Stimulated activated memory B cell treated with anti-CD40 and anti-IgM and Interleukin-4, amounts not matched to agents 10 μg/mL and 1 μg/mL and 100 μg/mL, for 72 hours (primary cell): Measurements from ENCODE around the gene TTLL8.

Experiments
- ATAC-seq: fragments of 150-1000 bp; cut with Tn5 transposase; 2 replicates; pipeline ENCODE4 v1.10.0; 2021
- H3K27ac Mint-ChIP-seq: one replicate; pipeline ENCODE4 v1.8.0; 2022; ENCODE audit warnings: mild to moderate bottlenecking, mixed read lengths
- H3K27me3 Mint-ChIP-seq: one replicate; pipeline ENCODE4 v1.8.0; 2022; ENCODE audit warnings: mixed read lengths
- H3K36me3 Mint-ChIP-seq: one replicate; pipeline ENCODE4 v1.8.0; 2022; ENCODE audit warnings: mixed read lengths
- H3K4me1 Mint-ChIP-seq: one replicate; pipeline ENCODE4 v1.8.0; 2022; ENCODE audit warnings: mixed read lengths
- H3K4me3 Mint-ChIP-seq: one replicate; pipeline ENCODE4 v1.8.0; 2022; ENCODE audit warnings: mild to moderate bottlenecking, moderate library complexity, mixed read lengths
- H3K9me3 Mint-ChIP-seq: one replicate; pipeline ENCODE4 v1.8.0; 2022; ENCODE audit warnings: mixed read lengths

The TTLL8 gene

DNA sequence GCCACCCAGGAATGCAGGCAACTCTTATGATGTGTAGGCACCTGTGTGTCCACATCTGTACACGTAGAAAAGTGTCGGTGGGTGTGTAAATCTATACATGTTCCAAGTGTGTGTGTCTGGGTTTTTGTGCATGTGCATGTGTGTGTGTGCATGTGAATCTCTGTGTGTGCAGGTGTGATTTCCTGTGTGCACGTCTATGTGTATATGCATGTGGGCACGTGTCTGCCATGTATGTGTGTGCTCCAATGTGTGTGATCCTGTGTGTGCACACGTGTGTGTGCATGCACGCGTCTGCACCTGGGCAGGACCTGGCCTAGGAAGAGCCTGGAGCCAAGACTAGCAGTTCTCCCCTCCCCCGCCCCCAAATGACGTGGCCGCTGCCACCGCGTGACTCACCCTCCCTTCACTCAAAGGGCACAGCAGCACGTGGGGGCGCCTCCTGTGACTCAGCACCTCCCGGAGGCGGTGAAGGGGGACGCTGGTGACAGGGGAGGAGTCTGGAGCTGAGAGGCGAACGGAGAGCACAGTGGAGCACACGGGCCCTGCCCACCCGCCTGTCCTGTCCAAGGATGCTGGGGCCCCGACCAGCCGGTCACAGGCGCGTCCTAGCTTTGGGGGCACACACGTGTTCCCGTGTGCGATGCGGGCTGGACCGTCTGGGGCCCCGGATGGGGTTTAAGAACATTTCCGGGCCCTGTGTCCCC lies 87.4 kb downstream of the TTLL8 start:
- H3K27ac Mint-ChIP-seq: peak overlapping the region; percentile 95
- no peaks in the 10 kb centered on the region for H3K27me3 Mint-ChIP-seq
- H3K9me3 Mint-ChIP-seq: peaks cover 3% of the 10 kb centered on the region
- H3K36me3 Mint-ChIP-seq: peaks cover 5% of the 10 kb centered on the region
- H3K4me3 Mint-ChIP-seq: peak overlapping the region; percentile 79
- peak; percentile 90 for ATAC-seq
- H3K4me1 Mint-ChIP-seq: peaks cover 46% of the 10 kb centered on the region

DNA sequence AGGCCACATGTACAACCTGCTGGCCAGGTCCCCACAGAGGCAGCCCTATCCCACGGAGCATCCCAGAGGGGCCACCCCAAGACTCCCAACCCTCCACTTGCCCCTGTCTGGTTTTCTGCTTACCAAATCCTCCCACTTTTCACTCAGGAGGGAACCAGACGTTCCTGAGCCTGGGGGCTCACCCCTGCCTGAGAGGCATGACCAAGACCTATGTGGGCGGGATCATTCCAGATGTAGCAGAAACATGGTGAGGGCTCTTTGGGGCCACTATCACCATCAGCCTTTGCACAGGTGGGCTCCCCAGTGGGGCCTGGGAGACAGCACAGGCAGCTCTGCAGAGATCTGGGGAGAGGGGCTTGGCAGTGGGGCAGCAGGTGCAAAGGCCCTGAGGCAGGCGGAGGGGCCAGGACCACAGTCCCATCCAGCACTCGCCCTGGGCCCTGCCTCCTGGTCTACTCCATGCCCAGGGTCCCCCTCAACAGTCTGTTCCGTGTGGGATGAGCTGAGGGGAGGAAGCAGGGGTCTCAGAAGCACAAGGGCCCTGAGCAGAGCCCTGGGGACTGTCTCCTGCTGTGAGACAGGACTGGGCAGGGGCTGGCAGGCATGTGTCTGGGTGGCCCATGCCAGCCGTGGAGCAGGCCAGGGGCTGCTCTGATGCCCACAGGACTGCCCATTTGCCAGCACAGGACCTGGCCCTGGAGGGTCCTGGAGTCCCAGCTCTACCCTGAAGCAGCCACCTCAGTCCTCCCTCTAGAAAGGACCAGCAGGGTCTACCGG lies 88.2 kb downstream of the TTLL8 start:
- H3K4me1 Mint-ChIP-seq: peaks cover 47% of the 10 kb centered on the region

DNA sequence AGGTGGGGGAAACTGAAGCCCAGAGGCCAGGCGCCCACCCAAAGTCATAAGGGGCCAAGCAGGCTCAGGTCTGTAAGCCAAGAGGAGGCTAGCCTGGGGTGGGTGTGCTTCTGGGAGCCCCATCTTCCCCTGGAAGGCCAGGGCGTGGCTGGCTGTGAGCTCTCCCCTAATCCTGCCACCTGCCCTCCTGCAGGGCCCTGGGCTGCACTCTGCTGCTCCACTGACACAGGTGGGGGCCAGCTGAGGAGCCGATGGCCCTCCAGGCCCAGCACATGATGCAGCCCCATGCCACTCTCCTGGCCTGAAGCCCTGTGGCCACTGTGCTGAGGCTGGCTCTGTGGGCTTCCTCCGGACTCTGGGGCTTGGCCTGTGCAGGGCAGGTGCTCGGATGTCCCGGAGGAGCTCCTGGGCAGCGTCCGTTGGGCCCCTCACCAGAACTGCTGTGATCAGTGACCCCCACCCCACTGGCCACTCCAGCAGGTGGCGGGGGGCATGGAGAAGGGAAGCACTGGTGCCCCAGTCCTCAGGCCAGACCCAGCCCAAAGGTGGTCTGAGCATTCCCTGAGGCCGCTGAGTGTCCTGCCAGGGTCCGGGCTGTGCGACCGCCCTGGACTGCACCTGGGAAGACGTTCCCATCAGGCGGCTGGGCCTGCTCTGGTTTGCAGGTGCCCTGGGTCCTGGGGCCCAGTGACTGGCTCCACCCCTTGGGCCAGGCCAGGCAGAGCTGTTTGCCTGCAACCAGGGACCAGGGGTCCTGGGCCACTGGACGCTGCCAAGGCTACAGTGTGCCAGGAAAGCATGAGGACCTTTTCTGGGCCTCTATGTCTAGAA lies 89.1 kb downstream of the TTLL8 start:
- H3K9me3 Mint-ChIP-seq: no peaks in the 10 kb centered on the region
- ATAC-seq: no peak
- peaks cover 8% of the 10 kb centered on the region for H3K36me3 Mint-ChIP-seq
- H3K27me3 Mint-ChIP-seq: no peaks in the 10 kb centered on the region
- no peak overlapping the region for H3K27ac Mint-ChIP-seq
- H3K4me3 Mint-ChIP-seq: no peak overlapping the region
- peaks cover 56% of the 10 kb centered on the region for H3K4me1 Mint-ChIP-seq

More for the DNA sequence above, 88.2 kb downstream of the TTLL8 start:
- no peak for ATAC-seq
- Mint-ChIP-seq H3K27ac (peak overlapping the region; percentile 95), H3K36me3 (peaks cover 5% of the 10 kb centered on the region), H3K4me3 (no peak overlapping the region), H3K27me3 (no peaks in the 10 kb centered on the region), H3K9me3 (no peaks in the 10 kb centered on the region)
